HTERT RPE-1 (cell line): ENCODE data around the gene CELF4.

Experiments
- in situ Hi-C: fragments of 300-500 bp; cut with MboI; formaldehyde crosslinking; loops from 4 replicates; pipeline ENCODE4 v1.14.3; 2020; ENCODE audit warnings: low sequenced_read_pairs

Gene CELF4

DNA sequence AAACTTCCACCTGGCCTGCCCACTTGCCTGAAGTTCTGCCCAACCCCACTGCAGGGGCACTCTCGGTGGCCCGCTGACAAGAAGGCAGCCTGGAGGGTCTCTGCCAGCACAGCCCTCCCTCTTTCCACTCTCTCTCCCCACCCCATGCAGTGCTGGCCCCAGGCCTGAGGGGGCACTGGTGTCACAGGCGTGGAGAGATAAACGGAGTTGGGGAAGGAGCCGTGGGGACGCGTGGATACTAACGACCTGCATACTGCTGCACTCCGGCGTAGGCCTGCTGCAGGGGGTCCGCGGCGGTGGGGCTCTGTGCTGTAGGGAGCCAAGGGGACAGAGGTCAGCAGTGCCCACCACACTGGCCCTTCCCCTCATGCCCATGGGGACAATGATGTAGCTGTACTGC lies 299.3 kb downstream of the CELF4 start:
- in situ Hi-C loops, result no loop called here

DNA sequence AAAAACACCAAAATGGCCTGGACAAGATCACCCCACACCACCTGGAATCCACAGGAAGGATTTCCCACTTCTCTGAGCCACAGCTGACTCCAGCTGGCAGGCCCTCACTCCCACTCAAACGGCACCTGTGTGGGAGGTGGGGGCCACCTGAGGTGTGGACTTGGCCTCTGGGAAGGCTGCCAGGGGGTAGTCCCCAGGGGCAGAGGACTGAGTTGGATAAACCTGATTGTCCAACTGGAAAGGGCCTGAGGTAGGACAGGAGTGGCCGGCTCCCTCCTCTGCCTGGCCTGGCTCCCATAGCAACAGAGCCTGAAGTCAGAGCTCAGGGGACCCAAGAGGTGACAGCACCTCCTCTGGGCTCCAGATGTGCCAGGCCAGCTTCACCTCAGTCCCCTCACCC lies 300.2 kb downstream of the CELF4 start:
- in situ Hi-C loops, result no loop called here

DNA sequence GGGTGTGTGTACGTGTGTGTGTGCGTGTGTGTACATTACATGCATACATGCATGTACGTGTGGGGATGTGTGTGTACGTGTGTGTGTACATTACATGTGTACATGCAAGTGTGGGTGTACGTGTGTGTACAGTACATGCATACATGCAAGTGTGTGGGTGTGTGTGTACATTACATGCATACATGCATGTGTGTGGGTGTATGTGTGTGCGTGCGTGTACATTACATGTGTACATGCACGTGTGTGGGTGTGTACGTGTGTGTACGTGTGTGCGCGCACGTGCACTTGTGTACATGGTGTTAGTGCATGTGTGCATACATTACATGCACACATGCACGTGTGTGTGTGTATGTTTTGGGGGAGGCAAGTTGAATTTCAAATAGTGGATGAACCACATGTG lies 300.6 kb downstream of the CELF4 start:
- in situ Hi-C loops, result no loop called here

DNA sequence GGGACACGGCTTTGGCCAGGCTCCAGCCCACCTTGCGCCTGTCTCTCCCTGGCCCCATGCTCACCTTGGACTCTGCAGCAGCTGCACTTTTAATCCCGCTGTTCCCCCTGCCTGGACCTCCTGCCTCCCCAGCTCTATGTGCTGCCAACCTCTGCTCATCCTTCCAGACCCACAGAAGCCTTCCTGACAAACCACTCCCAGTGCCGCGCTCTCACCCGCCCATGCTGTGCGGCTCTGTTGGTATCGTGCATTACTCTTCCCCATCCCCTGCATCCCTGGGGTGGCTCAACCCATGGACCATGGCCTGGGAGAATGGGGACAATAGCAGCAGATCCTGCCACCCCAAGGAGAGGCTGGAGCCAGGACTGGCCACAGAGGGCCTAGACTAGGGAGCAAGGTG lies 303.6 kb downstream of the CELF4 start:
- in situ Hi-C loops, result no loop called here

DNA sequence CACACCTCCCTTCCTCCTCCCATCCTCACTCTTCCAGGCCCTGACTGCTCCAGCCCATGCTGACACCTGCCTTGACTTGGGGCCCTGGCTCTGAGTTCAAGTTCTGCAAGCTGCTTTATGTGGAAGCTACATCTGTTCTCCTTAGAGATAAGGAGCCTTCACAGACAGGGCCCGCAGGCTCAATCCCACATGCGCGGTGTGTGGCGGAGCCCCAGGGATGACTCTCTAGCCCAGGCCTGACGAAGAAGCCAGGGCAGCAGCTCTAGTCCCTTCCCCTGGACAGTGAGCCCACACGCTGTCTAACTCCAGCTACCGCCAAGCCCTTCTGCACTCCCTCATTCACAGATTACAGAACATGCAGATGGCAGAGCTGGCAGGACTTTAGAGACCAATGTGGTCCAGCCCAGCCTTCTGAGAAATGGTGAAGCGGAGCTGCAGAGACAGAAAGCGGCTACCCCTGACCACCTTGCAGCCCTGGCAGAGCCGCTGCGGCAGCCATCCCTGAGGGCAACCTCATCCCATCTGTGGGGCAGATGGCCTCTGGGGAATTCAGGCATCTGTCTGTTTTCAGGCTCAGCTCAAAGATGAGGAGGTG lies 304.3 kb downstream of the CELF4 start:
- in situ Hi-C loops, result no loop called here

GRCh38 chr18:37260367-37261093 lies 305.1 kb downstream of the CELF4 start:
- in situ Hi-C loops, result no loop called here

GRCh38 chr18:37259711-37260110 lies 305.9 kb downstream of the CELF4 start:
- in situ Hi-C loops, result no loop called here

DNA sequence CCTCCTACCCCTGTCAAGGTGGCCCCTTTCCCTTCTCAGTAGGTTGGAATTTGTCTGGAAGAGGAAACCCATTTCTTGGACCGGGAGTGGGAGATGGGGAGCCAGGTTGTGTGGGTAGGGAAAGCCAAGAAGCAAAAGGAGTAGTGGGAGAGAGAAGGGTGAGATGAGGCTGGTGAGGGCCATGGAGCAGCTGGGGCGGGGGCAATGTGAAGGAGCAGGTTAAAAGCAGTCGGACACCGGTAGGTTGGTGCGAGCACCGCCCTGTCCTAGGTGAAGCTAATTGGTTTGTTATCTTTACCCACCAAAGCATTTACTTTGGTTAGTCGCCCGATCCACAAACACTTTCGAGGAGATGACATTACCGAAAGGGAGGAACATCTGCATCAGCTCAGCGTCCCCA lies 306.8 kb downstream of the CELF4 start:
- in situ Hi-C loops, result no loop called here

DNA sequence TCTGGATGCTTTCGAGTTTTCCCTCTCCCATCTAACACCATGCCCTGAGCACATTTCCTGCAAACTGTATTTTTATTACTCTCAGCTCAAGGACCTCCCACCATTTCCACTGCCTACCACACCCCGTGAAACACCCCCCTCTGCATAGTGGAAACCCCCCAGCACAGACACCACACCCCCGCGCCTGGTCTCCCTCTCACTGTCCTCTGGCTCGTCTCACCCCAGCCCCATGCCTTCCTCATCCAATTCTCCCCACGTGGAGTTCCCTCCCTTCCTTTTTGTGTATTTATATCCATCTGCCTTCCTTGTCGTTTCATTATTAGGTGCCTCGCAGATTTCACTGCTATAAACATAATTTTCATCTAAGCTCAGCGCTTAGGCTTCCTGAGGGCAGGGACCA lies 307.5 kb downstream of the CELF4 start:
- in situ Hi-C loops, result no loop called here

DNA sequence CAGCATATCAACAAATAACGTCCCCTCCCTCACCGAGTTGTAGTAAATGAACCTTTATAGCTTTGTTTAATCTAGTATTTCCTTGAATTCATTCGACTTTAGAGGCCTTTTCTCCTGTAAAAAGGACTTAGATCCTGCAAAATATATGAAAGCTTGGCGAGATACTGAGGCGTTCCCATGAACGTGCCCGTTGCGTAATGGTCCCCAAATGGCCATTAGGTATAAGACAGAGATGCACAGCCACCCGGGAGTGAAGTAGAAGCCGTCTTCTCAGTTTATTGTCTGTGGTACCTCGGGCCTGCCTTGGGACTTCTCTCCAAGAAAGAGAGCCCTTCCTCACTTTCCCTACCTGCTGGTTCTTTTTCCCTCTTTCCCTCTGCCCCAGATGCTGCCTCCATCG lies 310.6 kb downstream of the CELF4 start:
- in situ Hi-C loops, result no loop called here

DNA sequence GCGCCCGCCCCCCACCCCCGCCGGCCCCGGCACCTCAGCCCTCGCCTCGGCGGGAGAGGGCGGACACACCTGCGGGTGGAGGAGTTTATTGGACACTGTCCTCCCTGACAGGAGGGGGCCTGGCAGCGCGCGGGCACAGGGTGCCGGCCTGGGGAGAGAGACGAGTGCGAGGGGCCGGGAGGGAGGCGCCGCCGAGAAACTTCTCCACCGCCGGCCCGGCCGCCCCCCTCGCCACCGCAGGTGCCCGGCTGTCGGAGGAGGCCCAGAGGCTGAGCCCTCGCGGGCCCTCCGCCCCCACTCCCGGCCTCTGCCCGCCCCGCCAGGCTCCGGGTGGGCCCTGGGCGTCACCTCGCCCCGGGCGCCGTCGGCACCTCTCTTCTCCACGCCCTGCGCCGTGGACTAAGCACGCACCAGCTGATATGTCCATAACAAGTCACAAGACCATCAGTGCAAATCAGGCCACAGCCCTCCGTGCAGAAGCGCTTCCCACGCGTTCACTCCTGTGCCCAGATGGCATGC lies 311.3 kb downstream of the CELF4 start:
- in situ Hi-C loops, result no loop called here

GRCh38 chr18:37253394-37254235 lies 312.0 kb downstream of the CELF4 start:
- in situ Hi-C loops, result no loop called here

- in situ Hi-C loops, result no loop called here
Measured at GRCh38 chr18:37252854-37253393, 312.7 kb downstream of the CELF4 start.

DNA sequence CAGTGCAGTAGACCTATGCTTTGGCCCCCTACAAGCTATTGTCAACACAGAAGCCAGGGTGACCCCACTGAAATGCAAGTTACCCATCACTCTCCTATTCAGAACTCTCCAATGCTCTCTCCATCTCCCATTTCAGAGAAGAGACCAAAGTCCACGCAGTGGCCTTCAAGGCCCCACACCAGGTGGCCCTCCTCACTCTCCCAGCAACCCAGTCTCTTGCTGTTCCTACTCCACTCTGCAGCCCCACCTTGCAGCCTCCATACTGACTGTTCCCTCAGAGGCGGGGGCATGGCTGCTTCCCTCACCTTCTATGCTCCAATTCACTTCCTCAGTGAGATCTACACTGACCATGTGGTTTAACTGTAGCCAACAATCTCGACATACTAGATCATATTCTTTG lies 313.3 kb downstream of the CELF4 start:
- in situ Hi-C loops, result no loop called here

GRCh38 chr18:37251679-37252078 lies 313.9 kb downstream of the CELF4 start:
- in situ Hi-C loops, result no loop called here

- in situ Hi-C loops, result no loop called here
Measured at GRCh38 chr18:37249895-37250618, 315.5 kb downstream of the CELF4 start.

- in situ Hi-C loops, result no loop called here
Measured at GRCh38 chr18:37249171-37249886, 316.3 kb downstream of the CELF4 start.

DNA sequence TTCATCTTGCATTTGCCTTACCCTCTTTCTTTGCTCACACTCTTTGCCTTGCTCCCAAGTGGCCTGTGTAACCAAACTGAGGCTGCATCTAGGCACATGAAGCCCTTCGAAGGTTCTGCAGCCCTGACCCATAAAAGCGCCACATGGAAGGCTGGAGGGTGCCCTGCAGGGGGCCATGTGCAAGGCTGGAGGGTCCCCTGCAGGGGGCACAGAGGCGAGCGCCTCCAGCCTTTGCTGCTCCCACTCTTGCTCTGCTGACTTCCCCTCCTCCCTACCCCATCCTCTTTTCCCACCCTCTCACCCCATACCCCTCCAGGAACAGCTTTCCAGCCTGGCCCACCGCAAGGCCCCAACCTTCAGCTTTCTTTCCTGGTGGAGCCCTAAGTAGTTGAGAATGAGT lies 317.3 kb downstream of the CELF4 start:
- in situ Hi-C loops, result no loop called here

GRCh38 chr18:37247497-37248161 lies 318.0 kb downstream of the CELF4 start:
- in situ Hi-C loops, result no loop called here
